H1 (cell line): ENCODE results near the gene GAPDH. TPM values are rescaled to one million over a fixed set of nuclear protein-coding genes. Genes with fewer than 3 reads are reported as not detected.

ENCODE experiments used
- BRCA1 ChIP-seq: IDR thresholded peaks from 2 replicates; pipeline ENCODE4 v1.6.1; 2012; ENCODE audit warnings: low read depth, low read length, improper control_type of control experiment
- CHD7 ChIP-seq: fragments of 300-600 bp; sonication (generic); IDR thresholded peaks from 2 replicates; pipeline ENCODE4 v1.7.1; 2012; ENCODE audit warnings: low read length, moderate library complexity, mild to moderate bottlenecking, inconsistent platforms; ENCODE audit not compliant: insufficient replicate concordance
- HDAC2 ChIP-seq, 2 experiments: fragments of 300-600 bp in 1 of 2; sonication (generic) in 1 of 2; IDR thresholded peaks; 2 replicates each; pipeline ENCODE4 v1.6.1; 2011 to 2012; ENCODE audit warnings: low read depth in 2 of 2, low read length in 2 of 2, mild to moderate bottlenecking in 2 of 2, moderate library complexity in 2 of 2, borderline replicate concordance in 1 of 2, inconsistent platforms in 1 of 2
- HDAC6 ChIP-seq: IDR thresholded peaks from one replicate; pipeline ENCODE4 v1.7.1; 2012; ENCODE audit warnings: low read depth, mild to moderate bottlenecking, inconsistent platforms, low read length, moderate library complexity
- KDM4A ChIP-seq: IDR thresholded peaks from one replicate; pipeline ENCODE4 v1.7.1; 2012; ENCODE audit warnings: low read depth, mild to moderate bottlenecking, moderate library complexity, low read length, inconsistent platforms; ENCODE audit not compliant: severe bottlenecking
- polyA plus RNA-seq, 7 experiments: library from polyadenylated mRNA; depleted of rRNA in 3 of 7; stranded (reverse) in 5 of 7; unstranded in 2 of 7; fragments of >200 nt in 5 of 7; fragments of 200-250 nt in 2 of 7; gene quantifications; 1 replicate in 5 of 7; 2 replicates in 1 of 7; 4 replicates in 1 of 7; pipeline versions ENCODE4 v1.2.1 to v1.2.3, GENCODE V29; 2011 to 2013; ENCODE audit warnings: missing spikeins in 2 of 7, mixed read lengths in 2 of 7
- total RNA-seq: library from RNA; stranded (reverse); fragmentation: NEBNext Ultra II Directional; extraction: Animal tissue kit (Norgen Biotek cat#: 25700); gene quantifications from 2 replicates; pipeline ENCODE4 v1.2.1, GENCODE V29; 2021
- TF ChIP-seq, protein P1 (sequence below): IDR thresholded peaks from 2 replicates; pipeline ENCODE4 v1.6.1; 2012; ENCODE audit warnings: inconsistent platforms

The GAPDH gene
- total and polyA plus RNA-seq, 2 of the 8 experiments (the other 6 are each of a cell fraction or from before 2014, with no cell fraction given): 5,175 to 15,878 TPM

DNA sequence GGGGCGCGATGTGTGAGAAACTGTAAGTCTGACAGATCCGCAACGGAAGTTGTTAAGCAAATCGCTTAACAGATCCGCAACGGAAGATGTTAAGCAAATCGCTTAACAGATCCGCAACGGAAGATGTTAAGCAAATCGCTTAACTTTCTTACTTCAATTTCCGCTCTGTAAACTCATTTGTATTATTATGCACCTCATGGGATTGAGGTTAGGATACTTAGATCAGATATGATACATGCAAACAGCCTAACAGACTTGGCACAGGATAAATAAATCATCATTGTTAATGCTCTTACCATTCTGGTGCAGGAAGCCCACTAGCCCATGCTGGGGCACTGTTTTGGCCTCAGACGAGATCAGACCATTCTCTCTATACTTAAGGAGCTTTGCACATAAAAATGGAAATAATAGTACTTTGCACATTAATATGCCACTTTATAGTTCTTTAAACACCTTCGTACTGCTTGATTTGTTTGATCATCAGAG lies 40.0 kb upstream of the GAPDH start (continued):
- no peak for TF ChIP-seq CHD7
- TF ChIP-seq BRCA1: no peak
- no peak for TF ChIP-seq HDAC6
- TF ChIP-seq HDAC2 (IDR thresholded peaks at IDR 0.05; ENCODE audit: borderline replicate concordance in 1 of 2, low read depth in 2 of 2, low read length in 2 of 2): 0 out of 4 replicates have a peak, but pooled peaks of 1 of the 2 experiments have one; percentile 8
- TF ChIP-seq, protein P1, sequence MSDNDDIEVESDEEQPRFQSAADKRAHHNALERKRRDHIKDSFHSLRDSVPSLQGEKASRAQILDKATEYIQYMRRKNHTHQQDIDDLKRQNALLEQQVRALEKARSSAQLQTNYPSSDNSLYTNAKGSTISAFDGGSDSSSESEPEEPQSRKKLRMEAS: no peak
- TF ChIP-seq KDM4A: no peak
